ENCODE measurements around the gene SH3BGRL.
"Not testable (repeated sequence)": the region's sequence is repeated elsewhere in the genome, so short reads cannot be mapped to it uniquely, and the experiment has no call there.

Gene SH3BGRL

GRCh38 chrX:81259714-81260395 is 58.0 kb downstream of the SH3BGRL start:
- DNase-seq (ENCODE audit: low spot score): no peak

- DNase-seq (ENCODE audit: low spot score): no peak
Observed at GRCh38 chrX:81261576-81261975, 59.7 kb downstream of the SH3BGRL start.

- no peak for DNase-seq (ENCODE audit: low spot score)
Observed at GRCh38 chrX:81263059-81263458, 61.2 kb downstream of the SH3BGRL start.

- no peak for DNase-seq (ENCODE audit: low spot score)
Observed at GRCh38 chrX:81278616-81279015, 76.7 kb downstream of the SH3BGRL start.

- DNase-seq (ENCODE audit: low spot score): no peak
Observed at GRCh38 chrX:81280148-81280547, 78.2 kb downstream of the SH3BGRL start.

- DNase-seq (ENCODE audit: low spot score): no peak
Observed at GRCh38 chrX:81286075-81286474, 84.2 kb downstream of the SH3BGRL start.

GRCh38 chrX:81286608-81287007 is 84.7 kb downstream of the SH3BGRL start:
- no peak for DNase-seq (ENCODE audit: low spot score)

- DNase-seq (ENCODE audit: low spot score): no peak
Observed at GRCh38 chrX:81291996-81292395, 90.1 kb downstream of the SH3BGRL start.

GRCh38 chrX:81294101-81294500 is 92.2 kb downstream of the SH3BGRL start:
- no peak for DNase-seq (ENCODE audit: low spot score)

- no peak for DNase-seq (ENCODE audit: low spot score)
Observed at GRCh38 chrX:81301877-81302276, 100.0 kb downstream of the SH3BGRL start.

GRCh38 chrX:81304563-81304962 is 102.7 kb downstream of the SH3BGRL start:
- no peak for DNase-seq (ENCODE audit: low spot score)

GRCh38 chrX:81305240-81305639 is 103.3 kb downstream of the SH3BGRL start:
- DNase-seq (ENCODE audit: low spot score): no peak

- no peak for DNase-seq (ENCODE audit: low spot score)
Observed at GRCh38 chrX:81308086-81308829, 106.4 kb downstream of the SH3BGRL start.

GRCh38 chrX:81316163-81316562 is 114.3 kb downstream of the SH3BGRL start:
- DNase-seq (ENCODE audit: low spot score): no peak

GRCh38 chrX:81331653-81332052 is 129.8 kb downstream of the SH3BGRL start:
- not testable (repeated sequence) for DNase-seq (ENCODE audit: low spot score)

GRCh38 chrX:81336455-81337152 is 134.7 kb downstream of the SH3BGRL start:
- DNase-seq (ENCODE audit: low spot score): no peak

GRCh38 chrX:81337805-81338204 is 135.9 kb downstream of the SH3BGRL start:
- DNase-seq (ENCODE audit: low spot score): no peak

- no peak for DNase-seq (ENCODE audit: low spot score)
Observed at GRCh38 chrX:81338924-81339323, 137.0 kb downstream of the SH3BGRL start.

GRCh38 chrX:81345296-81345695 is 143.4 kb downstream of the SH3BGRL start:
- not testable (repeated sequence) for DNase-seq (ENCODE audit: low spot score)

Data from CD4-positive, alpha-beta T cell treated with Interleukin-6 at 100 ng/mL for 8 hours (primary cell).